HepG2 (cell line): Measurements from ENCODE around the gene IRF6. TPM values are rescaled to one million over a fixed set of nuclear protein-coding genes. Genes with fewer than 3 reads are reported as not detected.

Experiments
- ATAC-seq: fragments of 200-7000 bp; cut with Tn5 transposase; 3 replicates; pipeline ENCODE4 v1.9.1; 2020; ENCODE audit warnings: mild to moderate bottlenecking, moderate library complexity
- BruUV-seq: library from RNA; stranded (reverse); fragments of 400-500 nt; replicated peaks from 2 replicates; lab custom pipeline; 2021; lab: Mats Ljungman, UMichigan
- CTCF ChIA-PET: fragments of 300-600 bp; formaldehyde crosslinking; extraction: SDS; loops from one replicate; lab custom pipeline; 2021; ENCODE audit warnings: low total read pairs, inconsistent platforms, low intra/inter-chr PET ratio; lab: Yijun Ruan, JAX
- POLR2A ChIA-PET: fragments of 350-600 bp; sonication (Branson Sonifier 250); formaldehyde crosslinking; loops from one replicate; lab custom pipeline; 2020; ENCODE audit warnings: antibody characterized with exemption, inconsistent platforms; lab: Yijun Ruan, JAX
- DNase-seq: peaks from one replicate; pipeline ENCODE4 v3.0.0-alpha.2; 2015; ENCODE audit warnings: low spot score
- FAIRE-seq: peaks from 3 replicates; lab custom pipeline; 2011; peaks lifted over from hg19 to GRCh38; lab: Jason Lieb, UNC
- H2AFZ ChIP-seq: one replicate; pipeline ENCODE4 v1.6.1; 2011; ENCODE audit warnings: low read length, inconsistent platforms
- H3K27ac ChIP-seq: fragments of 300-600 bp; 3 replicates; pipeline ENCODE4 v1.8.0; 2011; ENCODE audit warnings: mixed run types, mild to moderate bottlenecking, mixed read lengths, low read length, inconsistent platforms; ENCODE audit not compliant: insufficient read depth; ENCODE audit errors: extremely low read length
- H3K27me3 ChIP-seq, 2 experiments: fragments of 200-600 bp in 1 of 2; 2 replicates in 1 of 2; 3 replicates in 1 of 2; pipeline versions ENCODE4 v1.6.0 to v1.8.0; 2011; ENCODE audit warnings: low read length in 2 of 2, mild to moderate bottlenecking in 2 of 2, moderate library complexity in 2 of 2, inconsistent platforms in 1 of 2; ENCODE audit not compliant: insufficient read depth in 2 of 2, control insufficient read depth in 1 of 2
- H3K36me3 ChIP-seq, 2 experiments: fragments of 200-600 bp in 1 of 2; replicated peaks in 1 of 2; 2 replicates in 1 of 2; 3 replicates in 1 of 2; pipeline versions ENCODE4 v1.5.1 to v1.8.0; 2011; ENCODE audit warnings: low read length in 2 of 2, inconsistent platforms in 1 of 2; ENCODE audit not compliant: insufficient read depth in 2 of 2, control insufficient read depth in 1 of 2
- H3K4me1 ChIP-seq: 2 replicates; pipeline ENCODE4 v1.5.1; 2012; ENCODE audit warnings: low read length, inconsistent platforms; ENCODE audit not compliant: insufficient read depth
- H3K4me2 ChIP-seq: 2 replicates; pipeline ENCODE4 v1.6.0; 2011; ENCODE audit warnings: low read depth, low read length, inconsistent platforms
- H3K4me3 ChIP-seq, 3 experiments: fragments of 200-600 bp in 1 of 3; sonication (generic), shearing (Covaris generic) in 1 of 3; replicated peaks in 1 of 3; 2 replicates each; pipeline ENCODE4 v1.5.1; 2011 to 2016; ENCODE audit warnings: low read length in 3 of 3, inconsistent platforms in 2 of 3, low read depth in 2 of 3, mild to moderate bottlenecking in 2 of 3, control low read depth in 1 of 3, mixed read lengths in 1 of 3; ENCODE audit not compliant: insufficient read depth in 1 of 3
- H3K79me2 ChIP-seq: one replicate; pipeline ENCODE4 v1.6.1; 2011; ENCODE audit warnings: low read length, inconsistent platforms; ENCODE audit not compliant: insufficient read depth
- H3K9ac ChIP-seq: 2 replicates; pipeline ENCODE4 v1.6.0; 2011; ENCODE audit warnings: mild to moderate bottlenecking, low read depth, low read length, inconsistent platforms; ENCODE audit not compliant: insufficient read depth
- H3K9me3 ChIP-seq: 2 replicates; pipeline ENCODE4 v1.5.1; 2012; ENCODE audit warnings: mild to moderate bottlenecking, low read length
- H4K20me1 ChIP-seq: 2 replicates; pipeline ENCODE4 v1.6.0; 2011; ENCODE audit warnings: inconsistent platforms, mild to moderate bottlenecking, low read length, moderate library complexity; ENCODE audit not compliant: insufficient read depth
- CSRNP1 ChIP-seq: sonication (generic); formaldehyde crosslinking; IDR thresholded peaks from 2 replicates; pipeline ENCODE4 v1.8.1; 2023; ENCODE audit warnings: mild to moderate bottlenecking, missing genetic modification reagents
- ERF ChIP-seq: IDR thresholded peaks from 2 replicates; pipeline ENCODE4 v1.6.1; 2018; ENCODE audit warnings: missing biosample characterization, missing genetic modification reagents
- GZF1 ChIP-seq: sonication (generic); formaldehyde crosslinking; IDR thresholded peaks from 2 replicates; pipeline ENCODE4 v1.5.1; 2020; ENCODE audit warnings: mild to moderate bottlenecking, missing genetic modification reagents
- HNRNPL ChIP-seq: fragments of 200-400 bp; formaldehyde crosslinking; IDR thresholded peaks from 2 replicates; pipeline ENCODE4 v1.6.1; 2017; ENCODE audit warnings: mild to moderate bottlenecking, low read depth, low read length
- NFYC ChIP-seq: IDR thresholded peaks from 2 replicates; pipeline ENCODE4 v1.6.1; 2016; ENCODE audit warnings: missing genetic modification reagents, missing compliant biosample characterization
- RXRA ChIP-seq: sonication (generic); formaldehyde crosslinking; IDR thresholded peaks from 2 replicates; pipeline ENCODE4 v1.5.1; 2020; ENCODE audit warnings: missing genetic modification reagents
- TBX3 ChIP-seq: fragments of 450-650 bp; IDR thresholded peaks from 2 replicates; pipeline ENCODE4 v1.6.1; 2017; ENCODE audit warnings: antibody characterized with exemption, mild to moderate bottlenecking, inconsistent platforms, borderline replicate concordance
- ZIK1 ChIP-seq: sonication (generic); formaldehyde crosslinking; IDR thresholded peaks from 2 replicates; pipeline ENCODE4 v1.5.0; 2020; ENCODE audit warnings: mild to moderate bottlenecking, low read depth, missing genetic modification reagents, borderline replicate concordance
- WGBS: methylation state at CpG from one replicate; pipeline ENCODE4 v1.1.6; 2017; ENCODE audit warnings: low lambda C conversion rate; 5-methylcytosine and 5-hydroxymethylcytosine counted together
- in situ Hi-C: cut with HindIII; loops from 2 replicates; pipeline ENCODE4 v1.10.0; 2017; ENCODE audit warnings: low pct_unique_long_range_greater_than_20kb; ENCODE audit not compliant: extremely low pct_ligation_motif_present
- intact Hi-C: fragments of 100-400 bp; cut with micrococcal nuclease; formaldehyde crosslinking; loops from one replicate; pipeline ENCODE4 v1.10.0; 2022; ENCODE audit not compliant: unreplicated experiment
- polyA plus RNA-seq, 8 experiments: library from polyadenylated mRNA; depleted of rRNA in 3 of 8; stranded (reverse) in 7 of 8; unstranded in 1 of 8; fragments of >200 nt; fragmentation: Illumina TruSeq in 4 of 8; extraction: Trizol in 4 of 8; gene quantifications; 2 replicates each; pipeline versions ENCODE4 v1.2.1 to v1.2.3, GENCODE V29; 2011 to 2016; ENCODE audit warnings: low read depth in 4 of 8, missing spikeins in 1 of 8, mixed read lengths in 1 of 8; ENCODE audit not compliant: insufficient read depth in 1 of 8
- total RNA-seq, 5 experiments: library from RNA; depleted of rRNA; stranded (reverse); fragments of >200 nt; fragmentation: Illumina TruSeq; extraction: Trizol; gene quantifications; 2 replicates each; pipeline ENCODE4 v1.2.3, GENCODE V29; 2016; ENCODE audit warnings: low read depth in 1 of 5

The IRF6 gene
- total and polyA plus RNA-seq, 2 of the 13 experiments (the other 11 are each of a cell fraction or from before 2014, with no cell fraction given): 0.02 TPM; not detected in 1

- ATAC-seq: no peak
- Histone ChIP-seq H3K79me2 (no peaks in the 10 kb centered on the region), H3K9me3 (no peaks in the 10 kb centered on the region), H3K4me1 (no peaks in the 10 kb centered on the region), H3K4me2 (no peak overlapping the region), H3K4me3 (no peak overlapping the region), H2AFZ (no peak overlapping the region), H3K36me3 (no peaks in the 10 kb centered on the region), H3K9ac (no peak overlapping the region), H3K27me3 (no peaks in the 10 kb centered on the region; a peak in 1 of 5 replicates), H4K20me1 (no peaks in the 10 kb centered on the region), H3K27ac (no peak overlapping the region)
- CTCF ChIA-PET: no interaction called here
- TF ChIP-seq ZIK1 (CRISPR knock-in tag) (no peak), CSRNP1 (no peak), GZF1 (CRISPR knock-in tag) (no peak), TBX3 (no peak), NFYC (CRISPR knock-in tag) (no peak), ERF (CRISPR knock-in tag) (no peak), RXRA (CRISPR knock-in tag) (no peak), HNRNPL (no peak)
- DNase-seq: no peak
- WGBS: 4% methylated on average over 3 of the region's 3 CpGs
- FAIRE-seq: no peak
- POLR2A ChIA-PET: no interaction called here
- no TSS peak for BruUV-seq
- in situ Hi-C loops: no loop called here
- intact Hi-C loops: no loop called here
Measured at GRCh38 chr1:209758400-209758799, 47.5 kb downstream of the IRF6 start.
